NCI-H82 (cell line): ENCODE data around the gene FATE1.

Experiments
- DNase-seq: peaks from one replicate; lab custom pipeline; 2025; lab: John Stamatoyannopoulos, UW

The FATE1 gene

GRCh38 chrX:151704041-151704663 is 11.7 kb upstream of the FATE1 start:
- DNase-seq = no peak

DNA sequence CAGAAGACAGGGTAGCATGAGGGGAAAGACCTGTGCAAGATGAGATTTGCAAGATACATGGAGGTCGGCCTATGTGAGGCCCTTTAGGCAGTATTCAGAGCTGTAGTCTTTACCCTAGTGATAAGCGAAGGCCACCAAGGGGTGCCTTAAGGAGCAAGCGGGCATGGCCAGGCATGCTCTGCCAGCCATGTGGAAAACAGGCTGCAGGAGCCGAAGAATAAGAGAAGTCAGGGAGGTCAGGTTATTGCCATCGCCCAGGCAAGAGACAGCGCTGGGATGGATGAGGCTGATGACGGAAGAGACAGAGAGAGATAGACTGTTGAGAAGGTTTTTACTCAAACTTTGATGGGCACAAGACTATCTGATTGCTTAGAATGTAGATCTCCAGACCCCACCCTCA is 7.0 kb upstream of the FATE1 start:
- DNase-seq = no peak

DNA sequence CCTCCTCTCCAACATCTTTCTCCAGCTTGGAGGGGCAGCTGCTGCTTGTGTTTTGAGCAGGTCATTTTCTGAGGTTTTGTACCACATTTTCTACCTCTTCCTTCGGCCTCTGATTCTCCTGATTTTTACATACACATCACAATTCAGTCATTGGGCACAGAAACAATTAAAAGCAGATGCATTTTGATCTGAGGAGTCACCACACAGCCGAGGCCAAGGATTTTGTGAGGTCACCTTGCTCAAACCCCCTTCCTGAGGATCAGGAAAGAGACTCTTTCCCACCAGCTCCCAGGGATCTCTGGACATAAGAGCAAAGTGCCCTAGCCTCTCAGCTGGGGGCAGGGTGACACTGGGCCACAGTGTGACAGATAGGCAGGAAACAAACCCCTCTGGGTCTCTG is 5.4 kb upstream of the FATE1 start:
- no peak for DNase-seq

DNA sequence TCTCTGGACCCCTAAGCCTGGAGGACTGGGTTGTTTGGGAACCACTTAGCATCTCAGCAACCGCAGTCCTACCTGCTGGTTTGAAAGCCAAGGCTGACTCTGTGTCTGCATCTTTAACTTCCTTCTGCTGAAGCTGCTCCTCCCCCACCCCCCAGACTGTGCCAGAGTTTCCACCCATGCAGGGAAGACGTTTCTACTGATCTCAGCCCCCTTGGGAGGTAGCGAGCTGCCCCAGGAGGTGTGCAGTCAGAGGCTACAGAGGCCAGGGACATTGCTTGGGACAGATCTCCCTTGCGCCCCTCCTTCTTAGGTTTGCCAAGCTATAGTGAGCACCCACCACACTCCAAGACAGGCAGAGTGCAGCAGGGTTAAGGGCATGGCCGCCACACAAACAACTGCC is 4.7 kb upstream of the FATE1 start:
- no peak for DNase-seq

DNA sequence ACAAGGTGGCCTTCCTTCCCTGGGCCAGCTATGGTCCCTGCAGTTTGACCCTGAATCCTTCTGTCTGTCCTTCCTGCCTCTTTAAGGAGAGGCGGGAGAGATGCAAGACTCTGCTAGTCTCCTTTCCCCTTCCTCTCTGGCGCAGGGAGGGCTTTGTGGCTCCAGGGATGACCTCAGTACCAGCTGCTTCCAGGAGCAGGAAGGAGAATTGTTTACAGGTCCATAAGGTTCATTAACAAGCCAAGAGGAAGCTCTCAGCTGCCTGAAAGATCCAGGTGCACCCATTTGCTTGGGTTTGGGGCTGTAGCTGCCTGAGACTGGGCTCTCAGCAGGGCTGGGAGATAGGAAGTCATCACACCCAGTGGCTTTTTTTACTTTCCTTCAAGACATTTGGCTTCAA is 4.0 kb upstream of the FATE1 start:
- DNase-seq = no peak

DNA sequence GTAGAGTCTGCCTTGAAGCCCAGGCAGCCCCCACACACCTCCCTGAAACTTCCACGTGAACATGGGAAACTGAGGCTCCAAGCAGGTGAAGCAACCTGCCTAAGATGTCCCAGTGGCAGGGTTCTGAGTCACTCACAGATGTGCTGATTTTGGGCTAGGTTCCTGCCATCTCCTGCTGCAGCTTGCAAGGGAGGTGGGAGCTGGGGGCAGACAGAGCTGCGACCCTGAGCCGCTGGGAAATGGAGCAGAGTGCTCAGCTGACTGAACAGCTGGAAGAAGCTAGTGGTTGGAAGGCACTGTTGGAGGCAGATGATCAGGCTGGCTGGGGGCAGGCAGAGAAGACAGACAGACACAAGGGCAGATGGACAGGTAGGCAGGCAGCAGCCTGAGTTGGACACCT is 3.6 kb upstream of the FATE1 start:
- DNase-seq = no peak

GRCh38 chrX:151713849-151714248 is 2.0 kb upstream of the FATE1 start:
- DNase-seq = peak; percentile 65

GRCh38 chrX:151714362-151714761 is 1.5 kb upstream of the FATE1 start:
- no peak for DNase-seq

GRCh38 chrX:151722241-151722846 is 6.5 kb downstream of the FATE1 start:
- DNase-seq = peak; percentile 76

DNA sequence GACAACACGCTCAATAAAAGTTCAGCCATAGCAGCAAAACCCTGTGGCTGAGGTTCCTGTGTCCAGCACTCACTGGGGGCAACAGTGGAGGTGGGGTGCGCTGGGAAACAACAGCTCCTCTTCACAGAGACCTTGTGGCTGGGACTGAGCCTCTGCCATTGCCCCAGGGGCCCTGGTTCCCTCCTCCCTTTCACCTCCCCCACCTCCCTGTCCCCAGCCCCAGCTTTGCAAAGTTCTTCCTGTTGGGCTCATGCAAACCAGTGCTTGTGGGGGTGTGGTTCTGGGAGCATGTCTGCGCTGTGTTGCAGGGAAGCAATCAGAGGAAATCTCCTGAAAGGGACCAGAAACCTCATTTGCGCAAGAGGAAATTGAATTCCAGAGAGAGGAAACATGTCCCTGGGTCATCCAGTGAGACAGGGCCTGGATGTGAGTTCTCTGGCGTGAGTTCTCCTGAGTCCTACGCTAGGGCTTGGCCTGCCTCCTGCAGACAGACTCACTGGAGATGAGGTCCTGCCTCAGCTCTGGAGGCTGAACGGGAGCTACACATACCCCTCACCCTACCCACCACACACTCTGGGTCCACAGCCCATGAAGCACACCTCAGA is 7.4 kb downstream of the FATE1 start:
- no peak for DNase-seq

DNA sequence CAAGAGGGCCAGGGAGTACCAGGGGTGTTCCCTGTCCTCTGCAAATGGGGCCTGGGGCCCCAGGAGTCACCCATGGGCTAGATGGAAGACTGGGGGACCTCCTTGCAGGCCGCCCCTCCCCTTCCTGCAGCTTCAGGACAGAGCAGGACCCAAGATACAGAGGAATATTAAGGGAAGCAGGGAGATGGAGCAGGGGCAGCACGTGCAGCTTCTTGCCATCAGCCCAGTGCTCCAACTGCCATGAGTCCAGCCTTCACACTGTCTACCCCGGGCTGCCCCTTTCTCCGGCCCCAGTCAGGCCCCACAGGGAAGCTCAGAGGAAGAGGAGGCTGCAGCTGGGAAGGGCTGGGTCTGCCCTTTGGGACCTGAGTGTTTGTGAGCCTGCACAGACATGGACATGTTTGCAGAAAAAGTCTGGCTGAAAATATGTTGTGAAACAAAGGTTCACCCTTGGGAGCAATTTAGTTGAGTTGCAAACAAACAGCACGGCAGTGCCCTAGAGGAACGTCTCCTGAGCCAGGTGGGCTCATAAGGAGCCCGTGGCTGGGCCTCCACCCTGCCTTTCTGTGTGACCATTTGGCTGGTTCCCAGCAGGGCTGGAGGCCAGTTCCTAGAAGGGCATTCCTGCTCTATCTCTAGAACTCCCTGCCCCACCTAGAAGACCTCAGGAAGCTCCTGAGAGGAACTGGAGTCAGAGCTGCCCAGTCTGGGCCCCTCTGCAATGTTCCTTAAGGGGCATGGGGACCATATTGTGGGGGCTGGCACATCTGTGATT is 8.9 kb downstream of the FATE1 start:
- DNase-seq = no peak

DNA sequence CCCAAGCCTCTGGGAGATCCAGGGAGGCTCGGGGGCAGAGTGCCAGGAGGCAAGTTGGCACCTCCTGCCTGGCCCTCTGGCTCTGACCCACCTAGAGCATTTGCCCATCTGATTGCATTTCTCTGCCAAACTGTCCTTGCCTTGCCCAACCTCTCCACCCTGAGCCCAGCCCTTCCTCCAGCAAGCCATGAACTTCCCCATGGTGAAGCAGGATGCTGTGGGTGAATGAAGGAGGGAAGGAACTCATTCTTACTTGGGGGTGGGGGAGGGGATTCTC is 9.4 kb downstream of the FATE1 start:
- no peak for DNase-seq

DNA sequence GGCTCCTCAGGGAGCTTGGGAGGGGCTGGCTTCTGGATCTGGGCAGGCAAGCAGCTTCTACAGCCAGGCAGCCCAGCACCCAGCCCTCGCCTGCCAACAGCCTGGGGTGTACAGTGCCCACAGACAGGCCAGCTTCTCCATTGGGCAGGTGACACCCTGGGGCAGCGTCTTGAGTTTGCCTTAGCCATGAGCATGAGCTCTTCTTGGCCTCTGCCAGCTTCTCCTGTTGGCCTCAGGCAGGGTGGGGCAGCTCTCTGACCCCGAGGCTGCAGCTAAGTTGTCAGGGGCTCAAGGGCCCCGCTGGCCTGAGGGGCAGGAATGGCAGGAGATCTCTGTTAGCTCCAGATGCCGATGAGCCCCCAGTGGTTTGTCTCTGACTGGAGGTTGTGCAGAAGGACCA is 10.9 kb downstream of the FATE1 start:
- DNase-seq = no peak

- no peak for DNase-seq
Observed at GRCh38 chrX:151727346-151727745, 11.5 kb downstream of the FATE1 start.

- DNase-seq = no peak
Observed at GRCh38 chrX:151729056-151729725, 13.4 kb downstream of the FATE1 start.

- DNase-seq = no peak
Observed at GRCh38 chrX:151734446-151734845, 18.6 kb downstream of the FATE1 start, which contains the start of gene CNGA2. Gene CNGA2 (plus strand): TSS chrX:151734746. CDS start chrX:151738484, 3,738 bp downstream.

DNA sequence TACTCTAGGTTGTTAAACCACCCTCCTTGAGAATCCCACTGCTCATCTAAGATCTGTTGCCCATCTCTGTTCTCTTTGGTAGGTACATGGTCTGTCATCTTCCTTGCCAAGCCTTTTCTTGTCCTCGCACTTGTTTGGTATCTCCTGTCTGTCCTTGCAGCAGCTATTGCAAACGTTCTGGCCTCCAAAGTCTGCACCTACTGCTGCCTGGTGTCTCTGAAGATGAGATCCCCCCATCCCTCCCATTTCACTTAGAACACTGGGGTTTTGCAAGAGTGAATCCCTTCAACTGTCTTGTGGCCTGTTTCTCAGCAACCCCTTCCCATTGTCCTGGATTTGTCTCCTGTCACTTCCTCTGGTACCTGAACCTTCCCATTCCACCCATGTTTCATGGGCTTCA is 19.4 kb downstream of the FATE1 start:
- no peak for DNase-seq

DNA sequence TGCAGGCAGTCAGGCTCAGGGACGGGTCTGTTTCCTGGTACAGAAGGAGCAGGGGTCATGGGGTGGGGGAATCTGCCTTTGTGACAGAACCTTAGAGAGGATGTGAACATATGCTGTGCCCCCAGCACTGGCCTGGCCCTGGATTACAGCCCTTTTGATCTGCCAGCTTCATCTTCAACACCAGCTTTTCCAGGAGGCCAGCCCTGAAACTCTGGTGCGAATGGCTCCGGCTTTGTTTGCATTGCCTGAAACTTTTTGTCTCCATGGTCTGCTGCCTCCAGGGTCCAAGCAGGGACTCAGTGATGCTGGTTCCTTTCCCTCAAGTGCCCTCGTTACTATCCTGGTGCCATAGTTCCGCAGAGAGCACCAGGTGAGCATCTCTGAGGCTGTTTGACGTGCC is 20.9 kb downstream of the FATE1 start:
- DNase-seq = no peak

GRCh38 chrX:151737494-151737893 is 21.7 kb downstream of the FATE1 start:
- no peak for DNase-seq

GRCh38 chrX:151738751-151739150 is 22.9 kb downstream of the FATE1 start:
- no peak for DNase-seq

DNA sequence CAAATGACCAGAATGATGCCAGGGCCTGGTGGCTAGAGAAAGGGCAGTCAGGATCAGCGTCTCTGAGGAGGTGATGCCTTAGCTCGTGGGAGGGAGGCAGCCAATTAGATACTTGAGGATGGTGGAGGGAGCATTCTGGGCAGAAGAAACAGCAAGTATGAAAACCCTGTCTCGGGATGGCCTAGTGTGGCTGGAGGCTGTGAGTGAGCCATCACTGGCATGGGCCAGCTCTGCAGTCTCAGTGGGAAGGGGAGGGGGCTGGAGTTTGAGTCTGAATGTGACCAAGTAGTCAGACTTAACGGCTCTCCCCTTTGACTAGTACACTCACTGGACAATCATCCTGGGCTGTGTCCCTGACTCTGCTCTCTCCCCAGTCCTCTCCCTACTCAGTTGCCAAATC is 25.8 kb downstream of the FATE1 start:
- no peak for DNase-seq

GRCh38 chrX:151742311-151742710 is 26.5 kb downstream of the FATE1 start:
- DNase-seq = no peak
